ENCODE results near the gene HS1BP3. TPM values are rescaled to one million over a fixed set of nuclear protein-coding genes. Genes with fewer than 3 reads are reported as not detected.

The HS1BP3 gene
- total and polyA plus RNA-seq, 7 experiments from 2014 or later, result 12.0 to 19.0 (median 17.3) TPM

GRCh38 chr2:20691076-20691734 is 40.3 kb upstream of the HS1BP3 start:
- Histone ChIP-seq H3K9me3 (ENCODE audit: control insufficient read depth in 2 of 3, low read length in 3 of 3) (peaks cover 0 to 5% (median 0%) of the 10 kb centered on the region in 3 experiments), H3K27me3 (ENCODE audit: control insufficient read depth in 2 of 2, insufficient read depth in 2 of 2, low read length in 2 of 2) (no peaks in the 10 kb centered on the region), H3K36me3 (ENCODE audit: control insufficient read depth in 2 of 3, insufficient read depth in 3 of 3, low read length in 3 of 3) (peaks cover 0 to 26% (median 6%) of the 10 kb centered on the region in 3 experiments), H3K4me3 (ENCODE audit: low read length) (no peak overlapping the region), H3K4me1 (ENCODE audit: control insufficient read depth in 2 of 2, insufficient read depth in 2 of 2, low read length in 2 of 2) (no peaks in the 10 kb centered on the region), H3K27ac (ENCODE audit: low read depth, low read length) (no peak overlapping the region)
- ChIA-PET POLR2A (no interaction called here), CTCF (interaction anchor here (0.7 kb wide), 1 partner anchor 132 kb away, joined by 6 read pairs; the partner anchor contains the start of gene LDAH)
- Mint-ChIP-seq H3K27me3 (no peaks in the 10 kb centered on the region), H3K9me3 (no peaks in the 10 kb centered on the region), H3K4me3 (no peak overlapping the region), H3K4me1 (no peaks in the 10 kb centered on the region), H3K27ac (no peak overlapping the region), H3K36me3 (peaks cover 3 to 62% (median 46%) of the 10 kb centered on the region in 5 donors)
- intact Hi-C loops (cut with micrococcal nuclease), result no loop called here
- DNase-seq, result no peak
- ATAC-seq, result no peak

GRCh38 chr2:20689428-20690264 is 38.7 kb upstream of the HS1BP3 start:
- H3K36me3 ChIP-seq (ENCODE audit: control insufficient read depth in 2 of 3, insufficient read depth in 3 of 3, low read length in 3 of 3), result peaks cover 0 to 36% (median 6%) of the 10 kb centered on the region in 3 experiments
- H3K4me1 Mint-ChIP-seq, result no peaks in the 10 kb centered on the region
- no peaks in the 10 kb centered on the region for H3K9me3 Mint-ChIP-seq
- H3K27me3 Mint-ChIP-seq, result no peaks in the 10 kb centered on the region
- no peak overlapping the region for H3K4me3 ChIP-seq (ENCODE audit: low read length)
- peaks cover 3 to 65% (median 53%) of the 10 kb centered on the region in 5 donors for H3K36me3 Mint-ChIP-seq
- ChIA-PET POLR2A (no interaction called here), CTCF (no interaction called here)
- H3K27ac Mint-ChIP-seq, result no peak overlapping the region
- no peaks in the 10 kb centered on the region for H3K4me1 ChIP-seq (ENCODE audit: control insufficient read depth in 2 of 2, insufficient read depth in 2 of 2, low read length in 2 of 2)
- H3K27ac ChIP-seq (ENCODE audit: low read depth, low read length), result no peak overlapping the region
- DNase-seq, result no peak
- intact Hi-C loops (cut with micrococcal nuclease), result no loop called here
- peaks cover 0 to 5% (median 0%) of the 10 kb centered on the region in 3 experiments for H3K9me3 ChIP-seq (ENCODE audit: control insufficient read depth in 2 of 3, low read length in 3 of 3)
- H3K27me3 ChIP-seq (ENCODE audit: control insufficient read depth in 2 of 2, insufficient read depth in 2 of 2, low read length in 2 of 2), result no peaks in the 10 kb centered on the region
- no peak overlapping the region for H3K4me3 Mint-ChIP-seq
- no peak for ATAC-seq

- POLR2A ChIA-PET, result no interaction called here
- peaks cover 0 to 8% (median 1%) of the 10 kb centered on the region in 7 donors for H3K4me1 Mint-ChIP-seq
- H3K9me3 ChIP-seq (ENCODE audit: control insufficient read depth in 2 of 3, low read length in 3 of 3), result peaks cover 0 to 5% (median 0%) of the 10 kb centered on the region in 3 experiments
- no peak overlapping the region for H3K27ac ChIP-seq (ENCODE audit: low read depth, low read length)
- peaks cover 0 to 32% (median 6%) of the 10 kb centered on the region in 3 experiments for H3K36me3 ChIP-seq (ENCODE audit: control insufficient read depth in 2 of 3, insufficient read depth in 3 of 3, low read length in 3 of 3)
- H3K4me3 ChIP-seq (ENCODE audit: low read length), result no peak overlapping the region
- no peaks in the 10 kb centered on the region for H3K4me1 ChIP-seq (ENCODE audit: control insufficient read depth in 2 of 2, insufficient read depth in 2 of 2, low read length in 2 of 2)
- no peak for ATAC-seq
- H3K36me3 Mint-ChIP-seq, result peaks cover 8 to 72% (median 56%) of the 10 kb centered on the region in 5 donors
- no peak for DNase-seq
- no peaks in the 10 kb centered on the region for H3K27me3 Mint-ChIP-seq
- intact Hi-C loops (cut with micrococcal nuclease), result no loop called here
- H3K27ac Mint-ChIP-seq, result no peak overlapping the region
- H3K4me3 Mint-ChIP-seq, result no peak overlapping the region
- H3K27me3 ChIP-seq (ENCODE audit: control insufficient read depth in 2 of 2, insufficient read depth in 2 of 2, low read length in 2 of 2), result no peaks in the 10 kb centered on the region
- no peaks in the 10 kb centered on the region for H3K9me3 Mint-ChIP-seq
- CTCF ChIA-PET, result no interaction called here
Measured at GRCh38 chr2:20687260-20687832, 36.4 kb upstream of the HS1BP3 start.

- peaks cover 0 to 8% (median 2%) of the 10 kb centered on the region in 7 donors for H3K4me1 Mint-ChIP-seq
- no peak overlapping the region for H3K27ac ChIP-seq (ENCODE audit: low read depth, low read length)
- intact Hi-C loops (cut with micrococcal nuclease), result loop anchor here in 1 of 2 donors (5.0 kb wide), 1 partner anchor 278 kb away; no protein-coding TSS in a partner anchor
- ChIA-PET CTCF (no interaction called here), POLR2A (no interaction called here)
- no peak for ATAC-seq
- H3K36me3 ChIP-seq (ENCODE audit: control insufficient read depth in 2 of 3, insufficient read depth in 3 of 3, low read length in 3 of 3), result peaks cover 0 to 39% (median 6%) of the 10 kb centered on the region in 3 experiments
- H3K4me1 ChIP-seq (ENCODE audit: control insufficient read depth in 2 of 2, insufficient read depth in 2 of 2, low read length in 2 of 2), result no peaks in the 10 kb centered on the region
- peaks cover 0 to under 1% (median 0%) of the 10 kb centered on the region in 3 experiments for H3K9me3 ChIP-seq (ENCODE audit: control insufficient read depth in 2 of 3, low read length in 3 of 3)
- H3K4me3 ChIP-seq (ENCODE audit: low read length), result no peak overlapping the region
- H3K27me3 ChIP-seq (ENCODE audit: control insufficient read depth in 2 of 2, insufficient read depth in 2 of 2, low read length in 2 of 2), result no peaks in the 10 kb centered on the region
- DNase-seq, result no peak
- H3K9me3 Mint-ChIP-seq, result no peaks in the 10 kb centered on the region
- H3K36me3 Mint-ChIP-seq, result peaks cover 8 to 59% (median 45%) of the 10 kb centered on the region in 5 donors
- H3K4me3 Mint-ChIP-seq, result no peak overlapping the region
- no peak overlapping the region for H3K27ac Mint-ChIP-seq
- H3K27me3 Mint-ChIP-seq, result no peaks in the 10 kb centered on the region
Measured at GRCh38 chr2:20684581-20685063, 33.7 kb upstream of the HS1BP3 start.

- DNase-seq (no peak), ATAC-seq (no peak)
- H3K4me3 Mint-ChIP-seq, result no peak overlapping the region
- H3K4me1 Mint-ChIP-seq, result peaks cover 0 to 8% (median 2%) of the 10 kb centered on the region in 7 donors
- H3K27me3 ChIP-seq (ENCODE audit: control insufficient read depth in 2 of 2, insufficient read depth in 2 of 2, low read length in 2 of 2), result no peaks in the 10 kb centered on the region
- ChIA-PET POLR2A (no interaction called here), CTCF (no interaction called here)
- no peak overlapping the region for H3K27ac ChIP-seq (ENCODE audit: low read depth, low read length)
- no peaks in the 10 kb centered on the region for H3K27me3 Mint-ChIP-seq
- H3K9me3 ChIP-seq (ENCODE audit: control insufficient read depth in 2 of 3, low read length in 3 of 3), result no peaks in the 10 kb centered on the region
- H3K36me3 ChIP-seq (ENCODE audit: control insufficient read depth in 2 of 3, insufficient read depth in 3 of 3, low read length in 3 of 3), result peaks cover 0 to 30% (median 5%) of the 10 kb centered on the region in 3 experiments
- peaks cover 8 to 42% (median 29%) of the 10 kb centered on the region in 5 donors for H3K36me3 Mint-ChIP-seq
- H3K9me3 Mint-ChIP-seq, result no peaks in the 10 kb centered on the region
- no peak overlapping the region for H3K4me3 ChIP-seq (ENCODE audit: low read length)
- H3K4me1 ChIP-seq (ENCODE audit: control insufficient read depth in 2 of 2, insufficient read depth in 2 of 2, low read length in 2 of 2), result no peaks in the 10 kb centered on the region
- intact Hi-C loops (cut with micrococcal nuclease), result loop anchor here in 1 of 2 donors (5.0 kb wide), 1 partner anchor 280 kb away; no protein-coding TSS in a partner anchor
- peak overlapping the region in 3 of 9 donors; percentile 31 to 49 (median 34) for H3K27ac Mint-ChIP-seq
Measured at GRCh38 chr2:20682167-20682920, 31.4 kb upstream of the HS1BP3 start.

- Histone ChIP-seq H3K4me3 (ENCODE audit: low read length) (no peak overlapping the region), H3K27me3 (ENCODE audit: control insufficient read depth in 2 of 2, insufficient read depth in 2 of 2, low read length in 2 of 2) (no peaks in the 10 kb centered on the region), H3K27ac (ENCODE audit: low read depth, low read length) (no peak overlapping the region), H3K36me3 (ENCODE audit: control insufficient read depth in 2 of 3, insufficient read depth in 3 of 3, low read length in 3 of 3) (peaks cover 0 to 22% (median 0%) of the 10 kb centered on the region in 3 experiments), H3K9me3 (ENCODE audit: control insufficient read depth in 2 of 3, low read length in 3 of 3) (no peaks in the 10 kb centered on the region), H3K4me1 (ENCODE audit: control insufficient read depth in 2 of 2, insufficient read depth in 2 of 2, low read length in 2 of 2) (no peaks in the 10 kb centered on the region)
- peaks cover 4 to 29% (median 16%) of the 10 kb centered on the region in 5 donors for H3K36me3 Mint-ChIP-seq
- intact Hi-C loops (cut with micrococcal nuclease), result loop anchor here in 1 of 2 donors (5.0 kb wide), 1 partner anchor 281 kb away; no protein-coding TSS in a partner anchor
- no peaks in the 10 kb centered on the region for H3K9me3 Mint-ChIP-seq
- H3K4me3 Mint-ChIP-seq, result no peak overlapping the region
- POLR2A ChIA-PET, result no interaction called here
- no peak overlapping the region for H3K27ac Mint-ChIP-seq
- ATAC-seq (no peak), DNase-seq (no peak)
- peaks cover 0 to 8% (median 2%) of the 10 kb centered on the region in 7 donors for H3K4me1 Mint-ChIP-seq
- H3K27me3 Mint-ChIP-seq, result no peaks in the 10 kb centered on the region
- CTCF ChIA-PET, result no interaction called here
Measured at GRCh38 chr2:20680744-20681375, 30.0 kb upstream of the HS1BP3 start.
